Vagina (tissue), 2 donors: ENCODE measurements around the gene ANO10. TPM values are rescaled to one million over a fixed set of nuclear protein-coding genes. Genes with fewer than 3 reads are reported as not detected.

ENCODE experiments used
- DNase-seq, 2 donors: peaks; one replicate each; pipeline ENCODE4 v3.0.0-alpha.2; 2017; ENCODE audit errors: extremely low spot score in 2 of 2
- H3K27ac ChIP-seq: fragments of 200-600 bp; sonication (generic); one replicate; pipeline ENCODE4 v1.5.1; 2019
- H3K27me3 ChIP-seq: fragments of 200-600 bp; sonication (generic); one replicate; pipeline ENCODE4 v1.5.1; 2019
- H3K36me3 ChIP-seq, 2 donors: fragments of 200-600 bp; sonication (generic); one replicate each; pipeline ENCODE4 v1.5.1; 2017 to 2019
- H3K4me1 ChIP-seq: fragments of 200-600 bp; sonication (generic); one replicate; pipeline ENCODE4 v1.5.1; 2019
- H3K4me3 ChIP-seq, 2 donors: fragments of 200-600 bp; sonication (generic); 1 replicate in 1 of 2; 2 replicates in 1 of 2; pipeline ENCODE4 v1.5.1; 2016 to 2019
- H3K9me3 ChIP-seq: fragments of 200-600 bp; sonication (generic); one replicate; pipeline ENCODE4 v1.5.1; 2019
- POLR2A ChIP-seq, 2 donors: fragments of 450-650 bp; IDR thresholded peaks; one replicate each; pipeline ENCODE4 v1.6.1; 2017; ENCODE audit warnings: antibody characterized with exemption in 2 of 2, mild to moderate bottlenecking in 2 of 2, moderate library complexity in 2 of 2
- POLR2AphosphoS5 ChIP-seq, 2 donors: sonication (generic); formaldehyde crosslinking; IDR thresholded peaks; one replicate each; pipeline ENCODE4 v1.9.0; 2017; ENCODE audit warnings: antibody characterized with exemption in 2 of 2, mild to moderate bottlenecking in 2 of 2, low read depth in 1 of 2; ENCODE audit not compliant: insufficient read depth in 1 of 2
- intact Hi-C: fragments of 100-400 bp; cut with DNase I; formaldehyde crosslinking; loops from one replicate; pipeline ENCODE4 v1.15.1; 2023
- small RNA-seq: library from RNA; depleted of rRNA; stranded (forward); fragments of <200 nt; gene quantifications from one replicate; pipeline ENCODE3, GENCODE V24; 2016
- total RNA-seq: library from RNA; depleted of rRNA; stranded (reverse); fragments of >200 nt; gene quantifications from one replicate; pipeline ENCODE4 v1.2.3, GENCODE V29; 2016
- TF ChIP-seq, protein P1 (sequence below), 3 experiments: fragments of 450-650 bp in 2 of 3; fragments of 200-600 bp in 1 of 3; sonication (generic) in 1 of 3; IDR thresholded peaks; one replicate each; pipeline ENCODE4 v1.5.1; 2017 to 2019; ENCODE audit warnings: antibody characterized with exemption in 3 of 3, mild to moderate bottlenecking in 2 of 3, moderate library complexity in 2 of 3

Gene ANO10
- total RNA-seq, 1 donor from 2014 or later: 29.0 TPM

DNA sequence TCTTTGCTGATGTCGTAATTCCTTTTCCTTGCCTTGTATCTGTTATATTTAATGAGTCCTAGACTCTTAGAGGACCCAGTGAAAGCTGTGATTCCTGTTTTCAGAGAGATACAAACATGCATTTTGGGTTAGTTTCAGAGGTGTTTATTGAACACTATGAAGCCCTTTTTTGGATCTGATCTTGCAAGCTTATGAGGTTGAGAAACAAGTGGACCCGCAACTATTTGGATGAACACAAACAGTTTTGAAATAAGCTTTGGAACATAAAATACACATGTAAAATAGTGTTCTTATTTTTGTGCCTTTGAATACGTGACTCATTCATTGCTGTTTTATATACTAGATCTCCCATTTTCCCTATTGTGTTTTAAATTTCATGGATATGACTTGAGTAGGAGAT lies 302.0 kb downstream of the ANO10 start:
- DNase-seq: no peak
- Histone ChIP-seq H3K36me3 (peaks cover 0 to 6% of the 10 kb centered on the region in 2 donors), H3K9me3 (no peaks in the 10 kb centered on the region), H3K27ac (peak overlapping the region; percentile 10), H3K4me1 (peaks cover 62% of the 10 kb centered on the region), H3K27me3 (no peaks in the 10 kb centered on the region), H3K4me3 (no peak overlapping the region)
- TF ChIP-seq POLR2AphosphoS5 (IDR thresholded peaks at IDR 0.05; ENCODE audit: insufficient read depth in 1 of 2, low read depth in 1 of 2) (no peak), POLR2A (IDR thresholded peaks at IDR 0.05) (no peak)
- TF ChIP-seq, protein P1, sequence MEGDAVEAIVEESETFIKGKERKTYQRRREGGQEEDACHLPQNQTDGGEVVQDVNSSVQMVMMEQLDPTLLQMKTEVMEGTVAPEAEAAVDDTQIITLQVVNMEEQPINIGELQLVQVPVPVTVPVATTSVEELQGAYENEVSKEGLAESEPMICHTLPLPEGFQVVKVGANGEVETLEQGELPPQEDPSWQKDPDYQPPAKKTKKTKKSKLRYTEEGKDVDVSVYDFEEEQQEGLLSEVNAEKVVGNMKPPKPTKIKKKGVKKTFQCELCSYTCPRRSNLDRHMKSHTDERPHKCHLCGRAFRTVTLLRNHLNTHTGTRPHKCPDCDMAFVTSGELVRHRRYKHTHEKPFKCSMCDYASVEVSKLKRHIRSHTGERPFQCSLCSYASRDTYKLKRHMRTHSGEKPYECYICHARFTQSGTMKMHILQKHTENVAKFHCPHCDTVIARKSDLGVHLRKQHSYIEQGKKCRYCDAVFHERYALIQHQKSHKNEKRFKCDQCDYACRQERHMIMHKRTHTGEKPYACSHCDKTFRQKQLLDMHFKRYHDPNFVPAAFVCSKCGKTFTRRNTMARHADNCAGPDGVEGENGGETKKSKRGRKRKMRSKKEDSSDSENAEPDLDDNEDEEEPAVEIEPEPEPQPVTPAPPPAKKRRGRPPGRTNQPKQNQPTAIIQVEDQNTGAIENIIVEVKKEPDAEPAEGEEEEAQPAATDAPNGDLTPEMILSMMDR (IDR thresholded peaks at IDR 0.05): no peak
- intact Hi-C loops: no loop called here

DNA sequence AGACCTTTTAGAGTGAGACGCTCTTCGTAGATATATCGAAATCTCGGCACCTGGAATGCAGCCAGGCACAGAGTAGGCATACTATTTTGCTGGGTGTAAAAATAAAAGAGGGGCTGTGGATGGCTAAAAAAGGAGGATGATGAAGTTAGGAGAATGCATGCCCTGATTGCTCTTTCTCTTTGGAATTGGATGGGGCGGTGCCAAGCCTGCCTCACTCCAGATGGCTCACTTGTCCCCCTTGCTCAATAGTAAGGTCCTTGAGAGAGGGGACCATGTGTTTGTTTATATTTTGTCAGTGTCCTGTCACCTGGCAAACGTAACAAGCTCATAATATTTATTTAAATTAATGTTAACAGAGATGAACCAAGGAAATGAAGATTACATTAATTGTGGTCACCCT lies 302.4 kb downstream of the ANO10 start:
- Histone ChIP-seq H3K27me3 (no peaks in the 10 kb centered on the region), H3K4me1 (peaks cover 65% of the 10 kb centered on the region), H3K27ac (peak overlapping the region; percentile 10), H3K36me3 (peaks cover 0 to 6% of the 10 kb centered on the region in 2 donors), H3K9me3 (no peaks in the 10 kb centered on the region), H3K4me3 (no peak overlapping the region)
- intact Hi-C loops: no loop called here
- DNase-seq: no peak
- TF ChIP-seq, protein P1 (IDR thresholded peaks at IDR 0.05): no peak
- no peak for TF ChIP-seq POLR2A (IDR thresholded peaks at IDR 0.05)
- no peak for TF ChIP-seq POLR2AphosphoS5 (IDR thresholded peaks at IDR 0.05; ENCODE audit: insufficient read depth in 1 of 2, low read depth in 1 of 2)

DNA sequence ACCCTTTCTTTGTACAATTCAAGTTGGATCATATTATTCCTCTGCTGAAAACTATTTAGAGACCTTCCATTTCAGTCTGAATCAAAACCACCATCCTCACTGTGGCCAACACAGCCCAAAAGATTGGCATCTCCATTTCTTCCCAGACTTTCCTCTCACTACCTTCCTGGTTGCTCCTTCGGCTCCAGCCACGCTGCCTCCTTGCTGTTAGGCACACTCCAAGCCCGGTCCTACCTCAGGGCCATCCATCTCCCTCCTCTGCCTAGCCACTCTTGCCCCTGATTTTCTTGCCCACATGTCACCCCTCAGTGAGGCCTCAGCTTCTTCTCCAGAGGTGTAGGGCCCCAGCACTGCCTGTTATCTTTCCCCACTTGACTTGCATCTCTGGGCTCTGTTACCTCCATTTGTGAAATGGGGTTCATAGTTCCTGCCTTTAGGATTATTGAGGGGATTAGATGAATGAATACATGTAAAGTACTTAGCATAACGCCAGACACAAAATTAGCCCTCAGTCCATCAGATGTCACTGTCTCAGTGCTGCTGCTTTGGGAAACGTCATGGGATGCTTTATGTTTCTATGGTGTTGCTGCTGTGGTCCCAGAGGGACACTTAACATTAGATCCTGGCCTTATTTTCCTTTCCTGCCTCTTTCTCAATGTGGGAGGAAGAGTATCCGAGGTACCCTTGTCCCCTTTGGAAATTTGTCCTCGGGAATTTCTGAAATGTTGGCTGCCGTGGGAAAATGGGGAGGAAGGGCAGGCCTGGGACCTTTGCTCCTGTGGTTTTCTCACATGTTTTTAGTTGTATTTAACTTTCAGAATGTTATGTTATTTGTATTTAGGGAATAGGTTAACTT lies 304.1 kb downstream of the ANO10 start:
- intact Hi-C loops: no loop called here
- no peak for DNase-seq
- no peaks in the 10 kb centered on the region for H3K9me3 ChIP-seq
- peaks cover 61% of the 10 kb centered on the region for H3K4me1 ChIP-seq
- H3K27me3 ChIP-seq: no peaks in the 10 kb centered on the region
- peak overlapping the region; percentile 63 for H3K27ac ChIP-seq
- H3K36me3 ChIP-seq: no peaks in the 10 kb centered on the region
- TF ChIP-seq POLR2AphosphoS5 (IDR thresholded peaks at IDR 0.05; ENCODE audit: insufficient read depth in 1 of 2, low read depth in 1 of 2): peak in 1 of 2 donors; percentile 13
- no peak for TF ChIP-seq POLR2A (IDR thresholded peaks at IDR 0.05)
- H3K4me3 ChIP-seq: no peak overlapping the region

DNA sequence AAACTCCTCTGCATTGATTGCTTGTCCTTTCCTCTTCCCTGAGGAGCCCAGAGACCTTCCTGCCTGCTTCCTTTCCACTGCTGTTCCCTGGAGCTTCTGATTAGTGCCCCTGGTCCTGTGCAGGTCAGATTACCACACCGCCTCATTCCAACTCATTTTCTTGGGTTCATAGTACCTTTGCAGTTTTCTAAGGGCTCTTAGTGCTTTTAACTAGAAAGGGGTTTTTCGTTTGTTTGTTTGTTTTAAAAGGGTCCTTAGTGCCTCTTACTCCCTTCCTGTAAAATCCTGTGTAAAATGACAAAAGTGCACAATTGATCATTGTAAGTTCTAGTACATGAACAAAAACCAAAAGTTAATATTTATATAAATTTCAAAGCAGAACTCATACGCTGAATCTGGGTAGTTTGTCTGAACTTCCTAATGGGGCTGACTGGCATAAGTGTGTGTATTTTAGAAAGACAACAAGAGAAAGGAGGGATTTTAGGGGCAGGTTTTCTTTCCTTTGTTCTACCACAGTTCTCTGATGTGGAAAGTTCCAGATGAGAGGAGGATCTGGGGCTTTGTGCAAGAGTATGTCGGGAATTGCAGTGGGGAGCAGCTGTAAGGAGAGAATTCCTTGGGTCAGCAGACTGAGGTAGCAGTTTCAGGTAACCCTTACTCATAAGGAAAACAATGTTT lies 304.9 kb downstream of the ANO10 start:
- H3K27me3 ChIP-seq: no peaks in the 10 kb centered on the region
- peak overlapping the region; percentile 63 for H3K27ac ChIP-seq
- TF ChIP-seq, protein P1 (IDR thresholded peaks at IDR 0.05): no peak
- TF ChIP-seq POLR2AphosphoS5 (IDR thresholded peaks at IDR 0.05; ENCODE audit: insufficient read depth in 1 of 2, low read depth in 1 of 2) (no peak), POLR2A (IDR thresholded peaks at IDR 0.05) (no peak)
- intact Hi-C loops: no loop called here
- H3K9me3 ChIP-seq: no peaks in the 10 kb centered on the region
- no peak overlapping the region for H3K4me3 ChIP-seq
- peaks cover 60% of the 10 kb centered on the region for H3K4me1 ChIP-seq
- no peaks in the 10 kb centered on the region for H3K36me3 ChIP-seq
- no peak for DNase-seq

Small RNA genes within 50 kb of the gene (small RNA-seq; reads per million reads assigned to genes)
- not detected for gene RF00019

Other genes with a start within 250 kb of the ANO10 start
- 34.1 TPM for gene ABHD5, start 68.9 kb upstream of the ANO10 start, total RNA-seq